ENCODE results near the gene MGMT.

Gene MGMT

DNA sequence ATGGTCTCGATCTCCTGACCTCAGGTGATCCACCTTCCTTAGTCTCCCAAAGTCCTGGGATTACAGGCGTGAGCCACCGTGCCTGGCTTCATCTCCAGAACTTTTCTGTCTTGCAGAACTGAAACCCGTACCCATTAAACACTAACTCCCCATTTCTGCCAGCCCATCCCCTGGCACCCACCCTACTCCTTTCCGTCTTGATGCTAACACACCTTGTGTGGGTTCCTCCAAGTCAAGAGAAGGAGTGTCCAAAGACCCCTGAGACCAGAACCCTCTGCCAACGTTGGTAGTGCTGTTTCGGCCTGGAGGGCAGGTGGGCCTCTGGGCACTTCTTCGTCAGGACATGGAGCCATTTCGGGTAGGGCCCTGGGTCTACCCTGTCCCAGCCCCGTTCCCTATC, 83.6 kb downstream of the MGMT start:
- Histone ChIP-seq H3K4me3 (ENCODE audit: insufficient read length, low read depth) (no peak overlapping the region), H3K9ac (ENCODE audit: insufficient read length, low read depth) (no peak overlapping the region), H3K27me3 (ENCODE audit: insufficient read depth, insufficient read length) (no peaks in the 10 kb centered on the region), H3K36me3 (ENCODE audit: insufficient read depth, insufficient read length, low read length) (no peaks in the 10 kb centered on the region), H3K4me1 (ENCODE audit: insufficient read depth, insufficient read length) (no peaks in the 10 kb centered on the region), H3K9me3 (ENCODE audit: insufficient read depth, low read length) (no peaks in the 10 kb centered on the region)
- TF ChIP-seq ZNF274 (IDR thresholded peaks at IDR 0.05; ENCODE audit: low read depth, low read length) (no peak), YY1 (IDR thresholded peaks at IDR 0.05; ENCODE audit: insufficient read depth, insufficient read length) (no peak), SUZ12 (IDR thresholded peaks at IDR 0.05; ENCODE audit: extremely low read depth, insufficient read depth, insufficient read length) (no peak)
- no peak for DNase-seq (ENCODE audit: low read depth, low spot score)

DNA sequence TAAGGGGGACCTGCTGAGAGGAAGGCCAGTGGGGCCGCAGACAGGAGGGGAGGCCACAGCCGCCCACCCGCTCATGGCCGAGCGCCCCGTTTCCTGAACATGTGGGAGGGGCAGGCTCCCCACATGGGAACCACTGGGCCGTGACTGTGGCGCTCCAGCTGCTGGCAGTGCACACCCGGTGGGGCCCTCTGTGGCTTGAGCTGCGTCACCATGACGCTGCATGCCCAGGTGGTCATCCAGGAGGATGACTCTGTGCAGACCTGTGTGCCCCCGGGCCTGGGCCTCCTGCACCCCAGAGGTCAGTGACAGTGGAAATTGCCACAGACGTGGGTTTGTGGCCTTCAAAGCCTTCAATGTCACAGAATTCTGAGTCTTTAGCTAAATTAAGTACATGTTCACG, 85.1 kb downstream of the MGMT start:
- H3K27me3 ChIP-seq (ENCODE audit: insufficient read depth, insufficient read length) = no peaks in the 10 kb centered on the region
- H3K4me1 ChIP-seq (ENCODE audit: insufficient read depth, insufficient read length) = no peaks in the 10 kb centered on the region
- H3K9me3 ChIP-seq (ENCODE audit: insufficient read depth, low read length) = no peaks in the 10 kb centered on the region
- no peaks in the 10 kb centered on the region for H3K36me3 ChIP-seq (ENCODE audit: insufficient read depth, insufficient read length, low read length)
- no peak for DNase-seq (ENCODE audit: low read depth, low spot score)
- no peak overlapping the region for H3K9ac ChIP-seq (ENCODE audit: insufficient read length, low read depth)
- no peak overlapping the region for H3K4me3 ChIP-seq (ENCODE audit: insufficient read length, low read depth)
- TF ChIP-seq SUZ12 (IDR thresholded peaks at IDR 0.05; ENCODE audit: extremely low read depth, insufficient read depth, insufficient read length) (no peak), YY1 (IDR thresholded peaks at IDR 0.05; ENCODE audit: insufficient read depth, insufficient read length) (no peak), ZNF274 (IDR thresholded peaks at IDR 0.05; ENCODE audit: low read depth, low read length) (no peak)

DNA sequence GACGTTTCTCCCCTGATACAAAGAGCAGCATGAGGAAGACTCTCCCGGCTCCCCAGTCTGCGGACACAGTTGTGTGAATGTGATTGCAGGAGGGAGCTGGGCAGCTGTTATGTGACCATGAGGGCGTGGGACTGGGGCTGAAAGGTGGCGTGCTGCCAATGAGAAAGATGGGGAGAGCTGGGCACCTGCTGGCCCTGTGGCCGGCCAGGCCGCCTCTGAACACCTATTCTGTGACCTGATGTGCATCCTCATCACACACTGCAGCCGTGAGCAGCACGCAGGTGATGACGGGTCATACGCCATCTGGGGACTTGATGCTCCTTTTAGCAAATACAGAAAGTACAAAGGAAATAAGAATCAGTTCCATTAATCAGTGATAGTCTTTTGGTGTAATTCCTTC, 86.9 kb downstream of the MGMT start:
- no peaks in the 10 kb centered on the region for H3K36me3 ChIP-seq (ENCODE audit: insufficient read depth, insufficient read length, low read length)
- no peaks in the 10 kb centered on the region for H3K27me3 ChIP-seq (ENCODE audit: insufficient read depth, insufficient read length)
- no peaks in the 10 kb centered on the region for H3K9me3 ChIP-seq (ENCODE audit: insufficient read depth, low read length)
- no peak for DNase-seq (ENCODE audit: low read depth, low spot score)
- H3K9ac ChIP-seq (ENCODE audit: insufficient read length, low read depth) = no peak overlapping the region
- H3K4me1 ChIP-seq (ENCODE audit: insufficient read depth, insufficient read length) = no peaks in the 10 kb centered on the region
- TF ChIP-seq YY1 (IDR thresholded peaks at IDR 0.05; ENCODE audit: insufficient read depth, insufficient read length) = no peak
- no peak for TF ChIP-seq SUZ12 (IDR thresholded peaks at IDR 0.05; ENCODE audit: extremely low read depth, insufficient read depth, insufficient read length)
- TF ChIP-seq ZNF274 (IDR thresholded peaks at IDR 0.05; ENCODE audit: low read depth, low read length) = no peak
- H3K4me3 ChIP-seq (ENCODE audit: insufficient read length, low read depth) = no peak overlapping the region

DNA sequence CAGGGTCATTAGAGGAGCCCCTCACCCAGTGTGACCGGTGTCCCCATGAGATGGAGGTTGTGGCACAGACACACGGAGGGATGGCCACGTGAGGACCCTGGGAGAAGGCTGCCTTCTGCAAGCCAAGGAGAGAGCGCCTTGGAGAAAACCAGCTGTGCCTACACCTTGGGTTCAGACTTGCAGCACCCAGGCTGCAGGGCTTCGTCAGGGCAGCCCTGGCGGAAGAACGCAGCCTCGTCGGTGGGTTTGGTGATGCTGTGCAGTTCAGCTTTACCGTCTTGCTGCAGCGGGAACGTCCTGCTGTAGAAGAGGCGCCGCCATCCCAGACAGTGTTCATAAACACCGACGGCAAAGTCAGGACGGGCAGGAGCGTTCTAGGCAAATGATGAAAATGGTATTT, 89.3 kb downstream of the MGMT start:
- no peak overlapping the region for H3K9ac ChIP-seq (ENCODE audit: insufficient read length, low read depth)
- H3K4me3 ChIP-seq (ENCODE audit: insufficient read length, low read depth) = no peak overlapping the region
- TF ChIP-seq ZNF274 (IDR thresholded peaks at IDR 0.05; ENCODE audit: low read depth, low read length) (no peak), YY1 (IDR thresholded peaks at IDR 0.05; ENCODE audit: insufficient read depth, insufficient read length) (no peak), SUZ12 (IDR thresholded peaks at IDR 0.05; ENCODE audit: extremely low read depth, insufficient read depth, insufficient read length) (no peak)
- no peaks in the 10 kb centered on the region for H3K27me3 ChIP-seq (ENCODE audit: insufficient read depth, insufficient read length)
- no peaks in the 10 kb centered on the region for H3K9me3 ChIP-seq (ENCODE audit: insufficient read depth, low read length)
- DNase-seq (ENCODE audit: low read depth, low spot score) = no peak
- H3K4me1 ChIP-seq (ENCODE audit: insufficient read depth, insufficient read length) = no peaks in the 10 kb centered on the region
- no peaks in the 10 kb centered on the region for H3K36me3 ChIP-seq (ENCODE audit: insufficient read depth, insufficient read length, low read length)

DNA sequence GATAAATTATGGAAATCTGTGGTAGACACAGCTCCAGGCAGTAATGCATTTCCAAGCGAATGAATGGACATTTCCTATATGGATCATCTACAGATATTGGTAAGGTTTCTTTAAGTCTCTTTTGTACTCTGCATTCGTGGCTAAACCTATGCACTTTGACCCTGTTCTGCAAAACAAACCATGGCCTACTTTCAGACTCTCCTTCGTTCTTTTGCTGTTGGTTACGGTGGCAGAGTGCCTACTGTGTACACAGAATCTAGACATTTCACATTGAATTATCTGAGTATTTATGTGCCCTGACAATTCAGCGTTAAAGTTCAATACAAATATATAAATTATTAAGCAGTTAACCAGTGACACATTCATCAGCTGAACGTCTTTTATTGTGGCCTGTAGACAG, 93.3 kb downstream of the MGMT start:
- no peak for DNase-seq (ENCODE audit: low read depth, low spot score)

DNA sequence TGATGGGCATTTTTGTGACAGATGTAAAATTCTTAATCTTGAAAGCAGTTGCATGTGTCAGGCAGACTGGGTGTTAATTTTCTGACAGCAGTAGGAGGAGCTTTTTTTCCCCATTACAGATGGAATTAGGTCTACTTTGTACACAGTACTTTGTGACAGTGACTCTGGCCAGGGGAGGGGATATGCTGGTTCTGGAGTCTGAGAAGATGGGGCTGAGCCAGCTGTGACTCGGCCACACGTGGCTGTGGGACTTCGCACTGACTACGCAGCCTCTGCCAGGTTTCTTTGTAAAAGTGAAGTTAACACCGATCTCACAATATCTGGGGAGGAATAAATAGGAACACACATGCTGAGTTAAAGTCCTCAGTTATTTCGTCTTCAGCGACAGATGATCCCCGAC, 95.4 kb downstream of the MGMT start:
- Histone ChIP-seq H3K9ac (ENCODE audit: insufficient read length, low read depth) (no peak overlapping the region), H3K9me3 (ENCODE audit: insufficient read depth, low read length) (no peaks in the 10 kb centered on the region), H3K4me3 (ENCODE audit: insufficient read length, low read depth) (no peak overlapping the region), H3K27me3 (ENCODE audit: insufficient read depth, insufficient read length) (no peaks in the 10 kb centered on the region), H3K36me3 (ENCODE audit: insufficient read depth, insufficient read length, low read length) (no peaks in the 10 kb centered on the region), H3K4me1 (ENCODE audit: insufficient read depth, insufficient read length) (no peaks in the 10 kb centered on the region)
- no peak for DNase-seq (ENCODE audit: low read depth, low spot score)
- TF ChIP-seq SUZ12 (IDR thresholded peaks at IDR 0.05; ENCODE audit: extremely low read depth, insufficient read depth, insufficient read length) = no peak
- no peak for TF ChIP-seq YY1 (IDR thresholded peaks at IDR 0.05; ENCODE audit: insufficient read depth, insufficient read length)
- TF ChIP-seq ZNF274 (IDR thresholded peaks at IDR 0.05; ENCODE audit: low read depth, low read length) = no peak

More for the DNA sequence above, 93.3 kb downstream of the MGMT start:
- no peaks in the 10 kb centered on the region for H3K9me3 ChIP-seq (ENCODE audit: insufficient read depth, low read length)
- no peaks in the 10 kb centered on the region for H3K27me3 ChIP-seq (ENCODE audit: insufficient read depth, insufficient read length)
- TF ChIP-seq ZNF274 (IDR thresholded peaks at IDR 0.05; ENCODE audit: low read depth, low read length) (no peak), YY1 (IDR thresholded peaks at IDR 0.05; ENCODE audit: insufficient read depth, insufficient read length) (no peak), SUZ12 (IDR thresholded peaks at IDR 0.05; ENCODE audit: extremely low read depth, insufficient read depth, insufficient read length) (no peak)
- no peaks in the 10 kb centered on the region for H3K36me3 ChIP-seq (ENCODE audit: insufficient read depth, insufficient read length, low read length)
- H3K4me1 ChIP-seq (ENCODE audit: insufficient read depth, insufficient read length) = no peaks in the 10 kb centered on the region
- H3K9ac ChIP-seq (ENCODE audit: insufficient read length, low read depth) = no peak overlapping the region
- H3K4me3 ChIP-seq (ENCODE audit: insufficient read length, low read depth) = no peak overlapping the region

DNA sequence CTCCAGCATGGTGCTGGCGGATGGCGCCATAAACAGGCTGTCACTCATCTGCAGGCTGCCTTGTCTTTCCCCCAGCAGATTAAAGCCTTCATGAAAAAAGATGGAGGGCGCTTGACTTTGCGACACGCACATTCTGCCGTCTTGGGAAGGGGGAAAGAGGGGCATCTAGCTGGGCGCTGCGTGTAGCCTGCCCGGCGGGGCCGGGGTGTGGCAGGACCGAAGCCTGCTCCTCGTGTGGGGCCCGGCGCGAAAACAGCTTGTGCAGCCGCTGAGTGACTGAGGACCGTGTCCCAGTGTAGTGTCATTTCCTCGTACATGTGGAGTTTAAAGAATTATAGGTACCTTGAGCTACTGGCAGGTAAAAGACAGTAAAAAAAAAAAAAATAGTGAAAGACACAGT, 97.9 kb downstream of the MGMT start:
- no peak overlapping the region for H3K9ac ChIP-seq (ENCODE audit: insufficient read length, low read depth)
- no peaks in the 10 kb centered on the region for H3K27me3 ChIP-seq (ENCODE audit: insufficient read depth, insufficient read length)
- H3K9me3 ChIP-seq (ENCODE audit: insufficient read depth, low read length) = no peaks in the 10 kb centered on the region
- TF ChIP-seq SUZ12 (IDR thresholded peaks at IDR 0.05; ENCODE audit: extremely low read depth, insufficient read depth, insufficient read length) (no peak), ZNF274 (IDR thresholded peaks at IDR 0.05; ENCODE audit: low read depth, low read length) (no peak), YY1 (IDR thresholded peaks at IDR 0.05; ENCODE audit: insufficient read depth, insufficient read length) (no peak)
- no peak for DNase-seq (ENCODE audit: low read depth, low spot score)
- no peak overlapping the region for H3K4me3 ChIP-seq (ENCODE audit: insufficient read length, low read depth)
- no peaks in the 10 kb centered on the region for H3K36me3 ChIP-seq (ENCODE audit: insufficient read depth, insufficient read length, low read length)
- no peaks in the 10 kb centered on the region for H3K4me1 ChIP-seq (ENCODE audit: insufficient read depth, insufficient read length)
